H9 (cell line): Measurements from ENCODE around the gene MAPKAPK3. TPM values are rescaled to one million over a fixed set of nuclear protein-coding genes. Genes with fewer than 3 reads are reported as not detected.

Source experiments
- DNase-seq: peaks from one replicate; pipeline ENCODE4 v3.0.0-alpha.2; 2017
- H2AFZ ChIP-seq: one replicate; pipeline ENCODE4 v1.6.1; 2013; ENCODE audit warnings: mild to moderate bottlenecking, low read length, control low read depth, moderate library complexity
- H2AK5ac ChIP-seq: 2 replicates; pipeline ENCODE4 v1.6.1; 2013; ENCODE audit warnings: low read length, control low read depth, mixed read lengths; ENCODE audit not compliant: insufficient read length
- H2BK120ac ChIP-seq: one replicate; pipeline ENCODE4 v1.6.1; 2013; ENCODE audit warnings: low read depth, mild to moderate bottlenecking, low read length, control low read depth, inconsistent platforms; ENCODE audit not compliant: poor library complexity, severe bottlenecking
- H2BK12ac ChIP-seq: 2 replicates; pipeline ENCODE4 v1.6.1; 2013; ENCODE audit warnings: low read length, control low read depth, mixed read lengths, low read depth; ENCODE audit not compliant: insufficient read length
- H2BK15ac ChIP-seq: 2 replicates; pipeline ENCODE4 v1.6.1; 2013; ENCODE audit warnings: low read depth, low read length, control low read depth
- H2BK20ac ChIP-seq: one replicate; pipeline ENCODE4 v1.6.1; 2013; ENCODE audit warnings: low read depth, mild to moderate bottlenecking, low read length, control low read depth, inconsistent platforms; ENCODE audit not compliant: poor library complexity, severe bottlenecking
- H2BK5ac ChIP-seq: 2 replicates; pipeline ENCODE4 v1.6.1; 2013; ENCODE audit warnings: low read length, control low read depth, mixed read lengths; ENCODE audit not compliant: insufficient read length
- H3K14ac ChIP-seq: 2 replicates; pipeline ENCODE4 v1.6.1; 2013; ENCODE audit warnings: low read length, control low read depth; ENCODE audit not compliant: insufficient read depth
- H3K18ac ChIP-seq: 2 replicates; pipeline ENCODE4 v1.6.1; 2013; ENCODE audit warnings: low read depth, mild to moderate bottlenecking, mixed read lengths, low read length, control low read depth; ENCODE audit not compliant: insufficient read length
- H3K23ac ChIP-seq: 2 replicates; pipeline ENCODE4 v1.6.1; 2013; ENCODE audit warnings: low read length, control low read depth, mixed read lengths, low read depth; ENCODE audit not compliant: insufficient read length
- H3K23me2 ChIP-seq: 2 replicates; pipeline ENCODE4 v1.6.1; 2013; ENCODE audit warnings: low read depth, mild to moderate bottlenecking, mixed read lengths, low read length, control low read depth; ENCODE audit not compliant: insufficient read length, poor library complexity, severe bottlenecking
- H3K27ac ChIP-seq: 2 replicates; pipeline ENCODE4 v1.5.1; 2013; ENCODE audit warnings: low read length, control low read depth, mixed read lengths, low read depth; ENCODE audit not compliant: insufficient read length
- H3K27me3 ChIP-seq: 2 replicates; pipeline ENCODE4 v1.6.1; 2013; ENCODE audit warnings: low read length, control low read depth, inconsistent platforms; ENCODE audit not compliant: insufficient read depth
- H3K4ac ChIP-seq: 2 replicates; pipeline ENCODE4 v1.6.1; 2013; ENCODE audit warnings: low read depth, mild to moderate bottlenecking, control low read depth, inconsistent platforms, low read length, moderate library complexity
- H3K4me1 ChIP-seq: 2 replicates; pipeline ENCODE4 v1.6.1; 2013; ENCODE audit warnings: low read length, control low read depth, inconsistent platforms; ENCODE audit not compliant: insufficient read depth
- H3K4me2 ChIP-seq: 2 replicates; pipeline ENCODE4 v1.6.1; 2013; ENCODE audit warnings: low read length, control low read depth, mixed read lengths; ENCODE audit not compliant: insufficient read length, insufficient read depth
- H3K56ac ChIP-seq: 2 replicates; pipeline ENCODE4 v1.6.1; 2013; ENCODE audit warnings: low read depth, mild to moderate bottlenecking, mixed read lengths, low read length, control low read depth; ENCODE audit not compliant: insufficient read length
- H3K79me1 ChIP-seq: 2 replicates; pipeline ENCODE4 v1.6.1; 2013; ENCODE audit warnings: low read depth, mild to moderate bottlenecking, moderate library complexity, low read length, control low read depth, inconsistent platforms; ENCODE audit not compliant: insufficient read depth, poor library complexity, severe bottlenecking
- H3K79me2 ChIP-seq: 2 replicates; pipeline ENCODE4 v1.6.1; 2013; ENCODE audit warnings: low read length, control low read depth, inconsistent platforms; ENCODE audit not compliant: insufficient read depth
- H3K9ac ChIP-seq: 2 replicates; pipeline ENCODE4 v1.6.1; 2013; ENCODE audit warnings: low read length, control low read depth, mixed read lengths; ENCODE audit not compliant: insufficient read length; ENCODE audit errors: extremely low read depth
- H3K9me3 ChIP-seq: one replicate; pipeline ENCODE4 v1.6.1; 2013; ENCODE audit warnings: low read depth, low read length, inconsistent platforms; ENCODE audit not compliant: control insufficient read depth
- H3T11ph ChIP-seq: one replicate; pipeline ENCODE4 v1.6.1; 2013; ENCODE audit warnings: mild to moderate bottlenecking, low read length, control low read depth, inconsistent platforms
- H4K20me1 ChIP-seq: one replicate; pipeline ENCODE4 v1.6.1; 2013; ENCODE audit not compliant: control insufficient read depth, insufficient read length, insufficient read depth
- H4K5ac ChIP-seq: 2 replicates; pipeline ENCODE4 v1.6.1; 2013; ENCODE audit warnings: low read depth, mild to moderate bottlenecking, mixed read lengths, low read length, control low read depth; ENCODE audit not compliant: insufficient read length
- H4K8ac ChIP-seq: replicated peaks from 2 replicates; pipeline ENCODE4 v1.6.1; 2013; ENCODE audit warnings: low read length, control low read depth, mixed read lengths, low read depth; ENCODE audit not compliant: insufficient read length
- H4K91ac ChIP-seq: 2 replicates; pipeline ENCODE4 v1.6.1; 2013; ENCODE audit warnings: low read depth, mild to moderate bottlenecking, moderate library complexity, mixed read lengths, low read length, control low read depth; ENCODE audit not compliant: insufficient read length
- H3K27ac Mint-ChIP-seq, 3 experiments: 2 replicates in 2 of 3; 3 replicates in 1 of 3; pipeline ENCODE4 v1.8.0; 2020 to 2021; ENCODE audit warnings: mixed read lengths in 3 of 3, mild to moderate bottlenecking in 1 of 3, moderate library complexity in 1 of 3
- H3K27me3 Mint-ChIP-seq: 2 replicates; pipeline ENCODE4 v1.8.0; 2021; ENCODE audit warnings: low read depth, mild to moderate bottlenecking, moderate library complexity, mixed read lengths
- H3K36me3 Mint-ChIP-seq, 3 experiments: 2 replicates in 2 of 3; 3 replicates in 1 of 3; pipeline ENCODE4 v1.8.0; 2020 to 2021; ENCODE audit warnings: low read depth in 3 of 3, mixed read lengths in 3 of 3; ENCODE audit not compliant: insufficient read depth in 1 of 3
- H3K4me1 Mint-ChIP-seq, 2 experiments: 2 replicates each; pipeline ENCODE4 v1.8.0; 2020; ENCODE audit warnings: mixed read lengths in 2 of 2
- H3K4me3 Mint-ChIP-seq, 2 experiments: 2 replicates in 1 of 2; 3 replicates in 1 of 2; pipeline ENCODE4 v1.8.0; 2020 to 2021; ENCODE audit warnings: mild to moderate bottlenecking in 2 of 2, mixed read lengths in 2 of 2, moderate library complexity in 1 of 2
- H3K9me3 Mint-ChIP-seq, 2 experiments: 2 replicates in 1 of 2; 3 replicates in 1 of 2; pipeline ENCODE4 v1.8.0; 2020; ENCODE audit warnings: mild to moderate bottlenecking in 2 of 2, mixed read lengths in 2 of 2, moderate library complexity in 1 of 2
- WGBS: extraction: QIAGEN DNeasy Blood & Tissue Kit; methylation state at CpG from one replicate; pipeline ENCODE4 v1.1.7; 2013; ENCODE audit warnings: missing lambda C conversion rate, low lambda C conversion rate, mixed read lengths; ENCODE audit not compliant: insufficient read length; ENCODE audit errors: extremely low coverage; 5-methylcytosine and 5-hydroxymethylcytosine counted together
- total RNA-seq: library from RNA; stranded (reverse); gene quantifications from 2 replicates; pipeline ENCODE4 v1.2.1, GENCODE V29; 2021
- TF ChIP-seq, protein P1 (sequence below): fragments of 200-600 bp; sonication (generic); conservative IDR thresholded peaks from 3 replicates; pipeline ENCODE4 v1.8.0; 2021; ENCODE audit warnings: antibody characterized with exemption, mild to moderate bottlenecking

MAPKAPK3 gene
- total RNA-seq, 1 experiment from 2014 or later, result 57.9 TPM

DNA sequence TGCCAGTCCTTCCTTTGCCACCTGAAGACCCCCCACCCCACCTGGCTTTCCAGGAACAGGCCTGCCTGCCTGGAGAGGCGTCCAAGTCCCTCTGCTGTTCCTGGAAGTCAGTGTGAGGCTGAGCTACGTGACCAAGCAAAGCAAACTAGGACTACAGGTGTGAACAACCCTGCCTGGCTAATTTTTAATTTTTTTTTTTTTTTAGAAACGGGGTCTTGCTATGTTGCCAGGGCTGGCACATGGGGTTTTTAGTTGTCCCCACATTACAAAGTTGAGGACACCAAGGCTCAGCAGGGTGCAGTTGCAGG, 30.2 kb upstream of the MAPKAPK3 start:
- TF ChIP-seq, protein P1, sequence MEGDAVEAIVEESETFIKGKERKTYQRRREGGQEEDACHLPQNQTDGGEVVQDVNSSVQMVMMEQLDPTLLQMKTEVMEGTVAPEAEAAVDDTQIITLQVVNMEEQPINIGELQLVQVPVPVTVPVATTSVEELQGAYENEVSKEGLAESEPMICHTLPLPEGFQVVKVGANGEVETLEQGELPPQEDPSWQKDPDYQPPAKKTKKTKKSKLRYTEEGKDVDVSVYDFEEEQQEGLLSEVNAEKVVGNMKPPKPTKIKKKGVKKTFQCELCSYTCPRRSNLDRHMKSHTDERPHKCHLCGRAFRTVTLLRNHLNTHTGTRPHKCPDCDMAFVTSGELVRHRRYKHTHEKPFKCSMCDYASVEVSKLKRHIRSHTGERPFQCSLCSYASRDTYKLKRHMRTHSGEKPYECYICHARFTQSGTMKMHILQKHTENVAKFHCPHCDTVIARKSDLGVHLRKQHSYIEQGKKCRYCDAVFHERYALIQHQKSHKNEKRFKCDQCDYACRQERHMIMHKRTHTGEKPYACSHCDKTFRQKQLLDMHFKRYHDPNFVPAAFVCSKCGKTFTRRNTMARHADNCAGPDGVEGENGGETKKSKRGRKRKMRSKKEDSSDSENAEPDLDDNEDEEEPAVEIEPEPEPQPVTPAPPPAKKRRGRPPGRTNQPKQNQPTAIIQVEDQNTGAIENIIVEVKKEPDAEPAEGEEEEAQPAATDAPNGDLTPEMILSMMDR, result no peak
- Mint-ChIP-seq H3K27ac (no peak overlapping the region), H3K36me3 (peaks cover 0 to 7% (median 4%) of the 10 kb centered on the region in 3 experiments; a peak in 3 of 7 replicates), H3K4me1 (peaks cover 0 to 3% of the 10 kb centered on the region in 2 experiments; a peak in 2 of 4 replicates), H3K27me3 (peaks cover 10% of the 10 kb centered on the region), H3K9me3 (no peaks in the 10 kb centered on the region), H3K4me3 (no peak overlapping the region)
- no peak for DNase-seq
- Histone ChIP-seq H4K5ac (no peak overlapping the region), H3K9me3 (no peaks in the 10 kb centered on the region), H2BK120ac (no peak overlapping the region), H2BK5ac (no peak overlapping the region), H3K79me1 (no peaks in the 10 kb centered on the region), H3K4ac (no peak overlapping the region), H2AK5ac (no peak overlapping the region), H3K23ac (no peak overlapping the region), H3K56ac (no peak overlapping the region), H3K9ac (no peak overlapping the region), H3K27ac (no peak overlapping the region), H4K91ac (no peak overlapping the region), H2BK12ac (no peak overlapping the region), H4K8ac (no peak overlapping the region), H3K4me1 (no peaks in the 10 kb centered on the region), H3K27me3 (no peaks in the 10 kb centered on the region), H3T11ph (no peak overlapping the region), H4K20me1 (no peaks in the 10 kb centered on the region), H3K14ac (no peak overlapping the region), H3K4me2 (no peak overlapping the region), H2AFZ (no peak overlapping the region), H3K18ac (no peak overlapping the region), H2BK20ac (no peak overlapping the region), H3K23me2 (no peaks in the 10 kb centered on the region), H2BK15ac (no peak overlapping the region), H3K79me2 (no peaks in the 10 kb centered on the region)
- no CpG with 5 or more reads among the region's 3 CpGs for WGBS
